ES-I3 (cell line): ENCODE data around the gene ANO2.

Experiments
- H3K36me3 ChIP-seq: 2 replicates; pipeline ENCODE4 v1.6.1; 2013; ENCODE audit warnings: mild to moderate bottlenecking, low read length, control low read depth, moderate library complexity; ENCODE audit not compliant: insufficient read depth
- H3K4me1 ChIP-seq: 2 replicates; pipeline ENCODE4 v1.6.1; 2013; ENCODE audit warnings: mild to moderate bottlenecking, control low read depth, low read length; ENCODE audit not compliant: insufficient read depth
- H3K9ac ChIP-seq: 2 replicates; pipeline ENCODE4 v1.6.1; 2013; ENCODE audit warnings: low read depth, mild to moderate bottlenecking, low read length, moderate library complexity
- H3K9me3 ChIP-seq: 2 replicates; pipeline ENCODE4 v1.6.1; 2013; ENCODE audit warnings: mild to moderate bottlenecking, low read length, moderate library complexity; ENCODE audit not compliant: control insufficient read depth, insufficient read depth

Gene ANO2

DNA sequence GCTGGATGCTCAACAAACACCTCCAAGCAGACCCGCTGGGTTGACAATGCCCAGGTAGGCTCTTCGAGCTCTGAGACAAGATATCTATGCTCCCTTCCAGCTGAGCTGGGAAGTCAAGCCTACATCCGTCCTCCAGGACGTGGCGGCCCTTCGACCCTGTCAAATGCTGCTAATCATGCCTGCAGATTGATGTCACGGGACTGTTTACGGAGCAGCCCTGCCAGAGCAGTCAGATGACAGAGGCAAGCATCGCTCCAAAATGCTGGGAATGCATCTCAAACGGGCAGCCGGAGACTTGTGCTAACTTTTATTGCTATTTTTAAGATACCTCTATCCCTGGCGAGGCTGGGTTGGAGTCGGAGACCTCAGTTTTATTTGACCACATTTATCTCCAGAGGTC lies 373.9 kb downstream of the ANO2 start:
- no peaks in the 10 kb centered on the region for H3K4me1 ChIP-seq
- no peaks in the 10 kb centered on the region for H3K9me3 ChIP-seq
- H3K36me3 ChIP-seq = no peaks in the 10 kb centered on the region
- H3K9ac ChIP-seq = no peak overlapping the region

- no peaks in the 10 kb centered on the region for H3K36me3 ChIP-seq
- no peaks in the 10 kb centered on the region for H3K4me1 ChIP-seq
- no peak overlapping the region for H3K9ac ChIP-seq
- no peaks in the 10 kb centered on the region for H3K9me3 ChIP-seq
These were observed 374.6 kb downstream of the ANO2 start for GRCh38 chr12:5570416-5570815.

DNA sequence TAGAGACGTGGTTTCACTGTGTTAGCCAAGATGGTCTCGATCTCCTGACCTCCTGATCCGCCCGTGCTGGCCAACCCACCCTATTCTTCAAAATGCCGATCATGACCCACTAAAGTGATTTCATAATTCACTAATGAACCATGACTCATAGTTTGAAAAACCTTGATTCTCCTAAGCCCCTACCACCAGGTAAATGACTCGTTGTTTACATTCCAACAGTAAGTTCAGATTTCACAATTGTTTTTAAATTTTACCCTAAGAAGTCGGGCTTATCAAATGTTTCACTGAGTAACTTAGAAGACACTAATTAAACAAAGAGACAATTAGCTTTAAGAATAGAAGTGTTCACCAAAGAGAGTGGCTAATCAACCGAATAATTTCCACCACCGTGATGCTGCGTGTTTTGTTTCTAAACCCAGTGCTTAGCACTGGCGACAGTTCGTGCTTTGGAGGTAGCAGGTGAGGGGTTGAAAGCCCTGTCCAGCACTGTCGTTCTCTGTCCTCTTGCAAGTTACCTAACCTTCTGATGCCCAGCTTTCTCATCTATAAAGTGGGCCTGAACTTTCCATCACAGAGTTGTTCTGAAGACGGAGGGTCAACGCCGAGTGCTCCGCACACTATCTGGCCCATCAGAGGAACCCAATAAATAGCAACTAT lies 376.6 kb downstream of the ANO2 start:
- Histone ChIP-seq H3K9ac (no peak overlapping the region), H3K4me1 (no peaks in the 10 kb centered on the region), H3K36me3 (no peaks in the 10 kb centered on the region), H3K9me3 (no peaks in the 10 kb centered on the region)

GRCh38 chr12:5567016-5567725 lies 377.9 kb downstream of the ANO2 start:
- no peak overlapping the region for H3K9ac ChIP-seq

DNA sequence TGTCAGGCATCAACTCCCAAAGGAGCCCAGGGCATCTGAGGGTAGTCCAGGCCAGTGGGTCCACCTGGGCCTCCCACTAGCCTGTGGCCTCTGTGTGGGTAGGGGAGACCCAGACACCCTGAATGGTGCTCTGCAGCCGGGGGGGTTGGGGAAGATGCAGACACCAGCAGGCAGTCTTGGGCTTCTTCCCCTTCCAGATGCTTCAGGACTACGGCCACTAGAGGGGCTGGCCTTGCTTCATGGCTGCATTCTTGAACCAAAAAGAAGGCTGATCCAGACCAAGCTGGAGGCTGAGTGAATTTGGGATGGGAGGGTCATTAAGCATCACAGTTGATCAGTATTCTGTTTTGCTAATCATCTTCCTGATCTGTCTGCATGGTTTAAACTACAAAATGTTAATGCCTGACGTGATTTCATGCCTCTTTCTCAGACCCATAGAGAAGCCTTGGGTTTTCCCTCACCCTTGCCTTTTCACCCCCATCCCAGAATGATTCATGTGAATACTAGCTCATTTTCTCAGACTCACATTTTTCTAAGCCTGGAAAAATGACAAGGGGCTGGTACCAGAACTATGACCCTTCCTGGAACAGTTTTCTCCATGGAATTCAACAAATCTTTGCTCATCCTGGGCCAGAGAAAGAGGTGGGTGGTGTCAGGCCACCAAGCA lies 379.0 kb downstream of the ANO2 start:
- no peaks in the 10 kb centered on the region for H3K4me1 ChIP-seq
- no peaks in the 10 kb centered on the region for H3K9me3 ChIP-seq
- no peak overlapping the region for H3K9ac ChIP-seq
- H3K36me3 ChIP-seq = no peaks in the 10 kb centered on the region

More at GRCh38 chr12:5567016-5567725, 377.9 kb downstream of the ANO2 start:
- Histone ChIP-seq H3K36me3 (no peaks in the 10 kb centered on the region), H3K9me3 (no peaks in the 10 kb centered on the region), H3K4me1 (no peaks in the 10 kb centered on the region)

- Histone ChIP-seq H3K9ac (no peak overlapping the region), H3K4me1 (peaks cover 6% of the 10 kb centered on the region; the same call in 1 of the 2 replicates), H3K9me3 (no peaks in the 10 kb centered on the region), H3K36me3 (no peaks in the 10 kb centered on the region)
These were observed 382.5 kb downstream of the ANO2 start for GRCh38 chr12:5562581-5562980.

DNA sequence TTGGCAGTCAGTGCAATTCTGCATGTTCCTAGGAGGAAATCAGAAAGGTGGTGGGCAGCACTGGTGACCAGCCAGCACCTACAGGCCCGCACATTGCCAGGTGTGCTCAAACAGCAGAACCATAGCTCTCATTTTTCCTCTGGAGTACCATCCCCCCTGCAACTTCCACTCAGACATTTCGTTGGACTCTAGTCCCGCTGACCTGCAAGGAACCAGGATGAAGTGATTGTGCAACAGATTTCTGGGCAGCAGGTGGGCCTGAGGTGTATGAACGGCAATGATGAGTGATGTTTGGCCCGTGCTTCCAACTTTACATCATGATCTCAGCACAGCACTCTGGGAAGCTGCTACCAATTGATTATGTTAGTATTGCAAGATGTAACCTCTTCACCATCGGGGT lies 383.2 kb downstream of the ANO2 start:
- no peak overlapping the region for H3K9ac ChIP-seq
- peaks cover 11% of the 10 kb centered on the region for H3K4me1 ChIP-seq
- H3K36me3 ChIP-seq = no peaks in the 10 kb centered on the region
- no peaks in the 10 kb centered on the region for H3K9me3 ChIP-seq

- H3K36me3 ChIP-seq = no peaks in the 10 kb centered on the region
- no peaks in the 10 kb centered on the region for H3K9me3 ChIP-seq
- no peak overlapping the region for H3K9ac ChIP-seq
- peaks cover 11% of the 10 kb centered on the region for H3K4me1 ChIP-seq
These were observed 384.0 kb downstream of the ANO2 start for GRCh38 chr12:5561057-5561456.

GRCh38 chr12:5560265-5560664 lies 384.8 kb downstream of the ANO2 start:
- Histone ChIP-seq H3K36me3 (no peaks in the 10 kb centered on the region), H3K9me3 (no peaks in the 10 kb centered on the region), H3K4me1 (peaks cover 11% of the 10 kb centered on the region)

DNA sequence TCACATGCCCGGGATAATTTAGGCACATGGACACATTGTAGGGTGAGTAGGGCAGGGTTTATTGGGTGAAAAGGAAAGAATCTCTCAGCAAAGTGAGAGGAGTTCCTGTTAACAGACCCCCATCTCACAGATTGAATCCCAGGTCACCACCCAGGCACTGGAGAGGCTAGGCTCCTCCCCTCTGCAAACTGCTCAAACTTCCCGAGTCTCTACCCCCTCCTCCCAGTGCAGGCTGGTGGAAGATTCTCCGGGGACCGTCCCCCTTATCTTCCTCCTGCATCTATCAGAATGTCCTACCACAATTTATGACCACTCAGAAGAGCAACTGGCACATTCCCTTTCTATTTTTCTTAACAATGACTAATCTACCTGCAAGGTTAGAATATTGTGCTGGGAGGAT lies 387.2 kb downstream of the ANO2 start:
- H3K9me3 ChIP-seq = no peaks in the 10 kb centered on the region
- H3K9ac ChIP-seq = no peak overlapping the region
- H3K4me1 ChIP-seq = peaks cover 11% of the 10 kb centered on the region
- no peaks in the 10 kb centered on the region for H3K36me3 ChIP-seq

More at GRCh38 chr12:5560265-5560664, 384.8 kb downstream of the ANO2 start:
- no peak overlapping the region for H3K9ac ChIP-seq

- Histone ChIP-seq H3K9me3 (no peaks in the 10 kb centered on the region), H3K4me1 (peaks cover 11% of the 10 kb centered on the region)
These were observed 387.9 kb downstream of the ANO2 start for GRCh38 chr12:5556946-5557673.

GRCh38 chr12:5556033-5556614 lies 388.9 kb downstream of the ANO2 start:
- Histone ChIP-seq H3K36me3 (no peaks in the 10 kb centered on the region), H3K9me3 (no peaks in the 10 kb centered on the region), H3K9ac (no peak overlapping the region)

More at GRCh38 chr12:5556946-5557673, 387.9 kb downstream of the ANO2 start:
- Histone ChIP-seq H3K36me3 (no peaks in the 10 kb centered on the region), H3K9ac (no peak overlapping the region)

GRCh38 chr12:5554711-5555110 lies 390.3 kb downstream of the ANO2 start:
- no peaks in the 10 kb centered on the region for H3K36me3 ChIP-seq
- H3K9me3 ChIP-seq = no peaks in the 10 kb centered on the region
- H3K4me1 ChIP-seq = peaks cover 11% of the 10 kb centered on the region
- H3K9ac ChIP-seq = no peak overlapping the region

More at GRCh38 chr12:5556033-5556614, 388.9 kb downstream of the ANO2 start:
- H3K4me1 ChIP-seq = peaks cover 11% of the 10 kb centered on the region

- H3K9me3 ChIP-seq = peaks cover under 1% of the 10 kb centered on the region; the same call in 1 of the 2 replicates
- no peaks in the 10 kb centered on the region for H3K36me3 ChIP-seq
- no peak overlapping the region for H3K9ac ChIP-seq
- no peaks in the 10 kb centered on the region for H3K4me1 ChIP-seq
These were observed 396.0 kb downstream of the ANO2 start for GRCh38 chr12:5549011-5549410.
